ENCODE data around the gene PDE3A.

- TF ChIP-seq, protein P1, sequence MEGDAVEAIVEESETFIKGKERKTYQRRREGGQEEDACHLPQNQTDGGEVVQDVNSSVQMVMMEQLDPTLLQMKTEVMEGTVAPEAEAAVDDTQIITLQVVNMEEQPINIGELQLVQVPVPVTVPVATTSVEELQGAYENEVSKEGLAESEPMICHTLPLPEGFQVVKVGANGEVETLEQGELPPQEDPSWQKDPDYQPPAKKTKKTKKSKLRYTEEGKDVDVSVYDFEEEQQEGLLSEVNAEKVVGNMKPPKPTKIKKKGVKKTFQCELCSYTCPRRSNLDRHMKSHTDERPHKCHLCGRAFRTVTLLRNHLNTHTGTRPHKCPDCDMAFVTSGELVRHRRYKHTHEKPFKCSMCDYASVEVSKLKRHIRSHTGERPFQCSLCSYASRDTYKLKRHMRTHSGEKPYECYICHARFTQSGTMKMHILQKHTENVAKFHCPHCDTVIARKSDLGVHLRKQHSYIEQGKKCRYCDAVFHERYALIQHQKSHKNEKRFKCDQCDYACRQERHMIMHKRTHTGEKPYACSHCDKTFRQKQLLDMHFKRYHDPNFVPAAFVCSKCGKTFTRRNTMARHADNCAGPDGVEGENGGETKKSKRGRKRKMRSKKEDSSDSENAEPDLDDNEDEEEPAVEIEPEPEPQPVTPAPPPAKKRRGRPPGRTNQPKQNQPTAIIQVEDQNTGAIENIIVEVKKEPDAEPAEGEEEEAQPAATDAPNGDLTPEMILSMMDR (IDR thresholded peaks at IDR 0.05) = no peak
- no peak for TF ChIP-seq POLR2A (IDR thresholded peaks at IDR 0.05)
Measured at GRCh38 chr12:20577054-20577453, 208.7 kb downstream of the PDE3A start.

All from prostate gland (tissue), 2 donors.